ENCODE data around the gene CCDC9B. TPM values are rescaled to one million over a fixed set of nuclear protein-coding genes. Genes with fewer than 3 reads are reported as not detected.

Gene CCDC9B
- total RNA-seq, 1 donor from 2014 or later = 26.1 TPM

- Mint-ChIP-seq H3K36me3 (no peaks in the 10 kb centered on the region), H3K27ac (no peak overlapping the region), H3K27me3 (ENCODE audit: low read depth) (peaks cover 12% of the 10 kb centered on the region), H3K4me3 (no peak overlapping the region), H3K4me1 (peaks cover 3% of the 10 kb centered on the region), H3K9me3 (no peaks in the 10 kb centered on the region)
- no peak for DNase-seq (ENCODE audit: low spot score in 2 of 2, unreplicated experiment in 2 of 2)
- TF ChIP-seq CTCF (IDR thresholded peaks at IDR 0.05; ENCODE audit: unreplicated experiment) = no peak
These were observed 32.2 kb upstream of the CCDC9B start for GRCh38 chr15:40372981-40373380.

DNA sequence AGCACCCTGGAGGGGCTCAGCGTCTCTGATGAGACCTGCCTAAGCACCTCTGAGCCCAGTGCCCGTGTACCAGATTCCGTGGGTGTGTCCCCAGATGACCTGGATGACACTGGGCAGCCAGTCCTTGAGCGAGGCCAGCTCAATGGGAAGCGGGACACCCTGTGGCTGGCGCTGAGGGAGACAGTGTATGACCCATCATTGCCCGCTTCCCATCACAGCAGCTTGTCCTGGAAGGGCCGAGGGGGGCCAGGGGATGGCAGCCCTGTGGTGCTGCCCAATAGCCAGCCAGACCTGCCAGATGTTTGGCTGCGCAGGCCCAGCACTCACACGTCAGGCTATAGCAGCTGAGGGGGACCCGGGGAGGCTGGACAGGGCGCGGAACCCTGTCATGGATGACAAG, 29.2 kb upstream of the CCDC9B start:
- peaks cover 5% of the 10 kb centered on the region for H3K4me1 Mint-ChIP-seq
- no peak for TF ChIP-seq CTCF (IDR thresholded peaks at IDR 0.05; ENCODE audit: unreplicated experiment)
- H3K4me3 Mint-ChIP-seq = no peak overlapping the region
- no peaks in the 10 kb centered on the region for H3K9me3 Mint-ChIP-seq
- no peak overlapping the region for H3K27ac Mint-ChIP-seq
- H3K27me3 Mint-ChIP-seq (ENCODE audit: low read depth) = peaks cover 30% of the 10 kb centered on the region
- no peak for DNase-seq (ENCODE audit: low spot score in 2 of 2, unreplicated experiment in 2 of 2)
- H3K36me3 Mint-ChIP-seq = no peaks in the 10 kb centered on the region

DNA sequence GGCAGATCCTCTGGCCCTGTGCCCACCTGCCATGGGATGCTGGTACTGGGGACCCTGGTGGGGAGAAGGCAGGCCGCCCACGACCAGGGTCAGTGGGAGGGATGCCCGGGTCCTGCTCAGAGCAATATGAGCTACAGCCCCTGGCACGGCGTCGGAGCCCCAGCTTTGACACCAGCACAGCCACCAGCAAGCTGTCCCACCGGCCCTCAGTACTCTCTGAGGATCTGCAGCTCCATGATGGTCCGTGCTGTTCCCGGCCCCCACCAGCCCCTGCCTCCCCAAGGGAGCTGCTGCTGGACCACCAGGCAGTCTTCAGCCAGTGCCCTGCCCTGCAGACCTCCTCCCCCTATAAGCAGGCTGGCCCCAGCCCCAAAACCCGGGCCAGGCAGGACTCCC, 28.7 kb upstream of the CCDC9B start:
- Mint-ChIP-seq H3K36me3 (no peaks in the 10 kb centered on the region), H3K27ac (no peak overlapping the region), H3K9me3 (no peaks in the 10 kb centered on the region), H3K27me3 (ENCODE audit: low read depth) (peaks cover 33% of the 10 kb centered on the region), H3K4me3 (no peak overlapping the region), H3K4me1 (peaks cover 5% of the 10 kb centered on the region)
- no peak for DNase-seq (ENCODE audit: low spot score in 2 of 2, unreplicated experiment in 2 of 2)
- TF ChIP-seq CTCF (IDR thresholded peaks at IDR 0.05; ENCODE audit: unreplicated experiment) = no peak

DNA sequence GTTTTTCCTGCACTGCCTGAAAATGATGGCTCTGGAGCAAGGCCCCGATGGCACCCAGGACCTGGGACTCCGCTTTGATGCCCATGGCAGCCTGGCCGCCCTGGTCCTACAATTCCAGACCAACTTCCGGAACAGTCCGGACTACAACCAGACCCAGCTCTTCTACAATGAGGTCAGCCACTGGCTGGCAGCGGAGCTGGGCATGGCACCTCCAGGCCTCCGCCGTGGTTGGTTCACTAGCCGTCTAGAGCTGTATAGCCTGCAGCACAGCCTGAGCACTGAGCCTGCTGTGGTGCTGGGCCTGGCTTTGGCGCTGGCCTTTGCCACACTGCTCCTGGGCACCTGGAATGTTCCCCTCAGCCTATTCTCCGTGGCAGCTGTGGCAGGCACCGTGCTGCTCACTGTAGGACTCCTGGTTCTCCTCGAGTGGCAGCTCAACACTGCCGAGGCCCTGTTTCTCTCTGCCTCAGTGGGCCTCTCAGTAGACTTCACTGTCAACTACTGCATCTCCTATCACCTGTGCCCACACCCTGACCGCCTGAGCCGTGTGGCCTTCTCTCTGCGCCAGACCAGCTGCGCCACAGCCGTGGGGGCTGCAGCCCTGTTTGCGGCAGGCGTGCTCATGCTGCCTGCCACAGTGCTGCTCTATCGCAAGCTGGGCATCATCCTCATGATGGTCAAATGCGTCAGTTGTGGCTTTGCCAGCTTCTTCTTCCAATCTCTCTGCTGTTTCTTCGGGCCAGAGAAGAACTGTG, 28.2 kb upstream of the CCDC9B start:
- H3K27me3 Mint-ChIP-seq (ENCODE audit: low read depth) = peaks cover 38% of the 10 kb centered on the region
- no peak for TF ChIP-seq CTCF (IDR thresholded peaks at IDR 0.05; ENCODE audit: unreplicated experiment)
- DNase-seq (ENCODE audit: low spot score in 2 of 2, unreplicated experiment in 2 of 2) = no peak
- H3K4me1 Mint-ChIP-seq = peaks cover 5% of the 10 kb centered on the region
- H3K36me3 Mint-ChIP-seq = no peaks in the 10 kb centered on the region
- H3K4me3 Mint-ChIP-seq = peak overlapping the region; percentile 28
- H3K27ac Mint-ChIP-seq = no peak overlapping the region
- H3K9me3 Mint-ChIP-seq = no peaks in the 10 kb centered on the region

DNA sequence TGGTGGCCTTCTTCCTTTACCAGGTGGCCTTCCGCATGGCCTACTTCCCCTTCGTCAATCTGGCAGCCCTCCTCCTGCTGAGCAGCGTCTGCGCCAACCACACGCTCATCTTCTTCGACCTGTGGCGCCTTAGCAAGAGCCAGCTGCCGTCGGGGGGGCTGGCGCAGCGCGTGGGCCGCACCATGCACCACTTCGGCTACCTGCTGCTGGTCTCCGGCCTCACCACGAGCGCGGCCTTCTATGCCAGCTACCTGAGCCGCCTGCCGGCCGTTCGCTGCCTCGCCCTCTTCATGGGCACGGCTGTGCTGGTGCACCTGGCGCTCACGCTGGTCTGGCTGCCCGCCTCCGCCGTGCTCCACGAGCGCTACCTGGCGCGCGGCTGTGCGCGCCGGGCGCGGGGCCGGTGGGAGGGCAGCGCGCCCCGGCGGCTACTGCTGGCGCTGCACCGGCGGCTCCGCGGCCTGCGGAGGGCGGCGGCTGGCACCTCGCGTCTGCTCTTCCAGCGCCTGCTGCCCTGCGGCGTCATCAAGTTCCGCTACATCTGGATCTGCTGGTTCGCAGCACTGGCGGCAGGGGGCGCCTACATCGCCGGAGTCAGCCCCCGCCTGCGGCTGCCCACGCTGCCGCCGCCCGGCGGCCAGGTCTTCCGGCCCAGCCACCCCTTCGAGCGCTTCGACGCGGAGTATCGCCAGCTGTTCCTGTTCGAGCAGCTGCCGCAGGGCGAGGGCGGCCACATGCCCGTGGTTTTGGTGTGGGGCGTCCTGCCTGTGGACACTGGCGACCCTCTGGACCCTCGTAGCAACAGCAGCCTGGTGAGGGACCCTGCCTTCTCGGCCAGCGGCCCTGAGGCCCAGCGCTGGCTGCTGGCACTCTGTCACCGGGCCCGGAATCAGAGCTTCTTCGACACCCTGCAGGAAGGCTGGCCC, 27.2 kb upstream of the CCDC9B start:
- H3K27ac Mint-ChIP-seq = no peak overlapping the region
- H3K9me3 Mint-ChIP-seq = no peaks in the 10 kb centered on the region
- peak; percentile 73 to 83 for DNase-seq (ENCODE audit: low spot score in 2 of 2, unreplicated experiment in 2 of 2)
- H3K36me3 Mint-ChIP-seq = no peaks in the 10 kb centered on the region
- peak; percentile 81 for TF ChIP-seq CTCF (IDR thresholded peaks at IDR 0.05; ENCODE audit: unreplicated experiment)
- H3K4me3 Mint-ChIP-seq = no peak overlapping the region
- peaks cover 5% of the 10 kb centered on the region for H3K4me1 Mint-ChIP-seq
- peaks cover 44% of the 10 kb centered on the region for H3K27me3 Mint-ChIP-seq (ENCODE audit: low read depth)

Measured in mesothelial cell of epicardium (in vitro differentiated cells).